HG02981 (cell line): ENCODE results near the gene MELK.

Experiments
- ATAC-seq: cut with Tn5 transposase; IDR thresholded peaks from one replicate; pipeline ENCODE4 v1.9.1; 2021; ENCODE audit warnings: mild to moderate bottlenecking, moderate library complexity; ENCODE audit not compliant: unreplicated experiment

MELK gene

GRCh38 chr9:36576866-36577265, 4.2 kb downstream of the MELK start:
- no peak for ATAC-seq

- no peak for ATAC-seq
Measured at GRCh38 chr9:36584620-36585460, 12.1 kb downstream of the MELK start.

DNA sequence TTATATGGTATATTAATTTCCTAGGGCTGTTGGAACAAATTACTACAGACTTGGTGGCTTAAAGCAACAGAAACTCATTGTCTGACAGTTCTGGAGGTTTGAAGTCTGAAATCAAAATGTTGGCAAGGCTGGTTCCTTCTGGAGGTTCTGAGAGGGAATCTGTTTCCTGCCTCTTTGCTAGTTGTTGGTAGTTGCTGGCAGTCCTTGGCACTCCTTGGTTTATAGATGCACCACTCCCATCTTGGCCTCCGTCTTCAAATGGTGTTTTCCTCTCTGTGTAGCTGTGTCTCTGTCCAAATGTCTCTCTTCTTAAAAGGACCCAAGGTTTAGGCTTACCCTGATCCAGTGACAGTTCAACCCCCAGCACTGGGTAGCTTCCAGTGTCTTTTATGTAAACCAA, 17.5 kb downstream of the MELK start:
- ATAC-seq = no peak

GRCh38 chr9:36592801-36593583, 20.3 kb downstream of the MELK start:
- ATAC-seq = no peak

- ATAC-seq = no peak
Measured at GRCh38 chr9:36594213-36594612, 21.5 kb downstream of the MELK start.

- peak; percentile 54 for ATAC-seq
Measured at GRCh38 chr9:36597412-36598178, 24.9 kb downstream of the MELK start.

DNA sequence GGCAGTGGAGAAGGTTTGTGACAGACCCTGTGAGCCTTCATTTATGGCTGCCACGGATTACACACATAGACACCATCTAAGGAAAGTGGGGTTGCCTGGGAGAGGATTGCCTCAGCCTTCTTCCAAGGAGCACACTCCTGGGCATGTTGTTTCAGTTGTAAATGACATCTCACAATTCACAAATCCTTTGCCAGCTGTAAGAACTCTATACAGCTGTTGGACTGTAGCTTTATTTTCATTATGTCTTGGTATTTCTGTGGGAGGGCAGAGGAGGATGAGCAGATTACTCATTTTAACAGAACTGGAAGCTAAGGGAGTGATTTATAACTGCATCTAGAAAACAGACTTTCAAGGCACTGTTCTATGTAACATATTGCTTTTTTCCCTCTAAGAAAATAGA, 25.6 kb downstream of the MELK start:
- no peak for ATAC-seq

- no peak for ATAC-seq
Measured at GRCh38 chr9:36603006-36603405, 30.3 kb downstream of the MELK start.

DNA sequence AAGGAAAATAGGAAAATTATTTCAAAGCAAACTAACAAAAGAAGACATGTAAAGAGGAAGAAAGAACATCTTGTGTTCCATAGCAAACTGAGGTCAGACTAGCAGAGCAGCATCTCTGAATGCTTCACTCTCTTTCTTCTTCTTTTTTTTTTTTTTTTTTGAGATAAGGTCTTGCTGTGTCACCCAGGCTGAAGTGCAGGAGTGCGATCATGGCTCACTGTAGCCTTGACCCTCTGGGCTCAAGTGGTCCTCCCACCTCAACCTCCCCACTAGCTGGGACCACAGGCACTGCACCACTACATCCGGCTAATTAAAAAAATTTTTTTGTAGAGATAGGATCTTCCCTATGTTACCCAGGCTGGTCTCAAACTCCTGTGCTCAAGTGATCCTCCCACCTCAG, 36.6 kb downstream of the MELK start:
- ATAC-seq = no peak

DNA sequence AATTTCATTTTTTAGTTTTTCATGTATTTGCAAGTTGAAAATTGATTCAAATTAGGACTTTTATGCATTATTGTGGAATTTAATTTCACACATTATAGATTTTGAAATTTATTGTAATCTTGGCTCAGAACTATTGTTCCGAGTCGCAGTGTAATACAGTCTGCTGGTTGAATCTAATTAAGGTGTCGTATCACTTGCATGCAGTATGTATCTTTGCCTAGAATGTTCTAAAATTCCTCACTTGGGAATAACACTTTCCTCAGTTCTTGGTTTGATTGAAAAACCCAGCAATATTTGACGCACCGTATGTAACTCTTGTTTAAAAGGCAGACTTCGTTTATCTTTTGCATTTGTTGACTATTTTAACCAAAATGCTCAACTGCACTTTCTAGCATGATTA, 49.4 kb downstream of the MELK start:
- ATAC-seq = no peak

DNA sequence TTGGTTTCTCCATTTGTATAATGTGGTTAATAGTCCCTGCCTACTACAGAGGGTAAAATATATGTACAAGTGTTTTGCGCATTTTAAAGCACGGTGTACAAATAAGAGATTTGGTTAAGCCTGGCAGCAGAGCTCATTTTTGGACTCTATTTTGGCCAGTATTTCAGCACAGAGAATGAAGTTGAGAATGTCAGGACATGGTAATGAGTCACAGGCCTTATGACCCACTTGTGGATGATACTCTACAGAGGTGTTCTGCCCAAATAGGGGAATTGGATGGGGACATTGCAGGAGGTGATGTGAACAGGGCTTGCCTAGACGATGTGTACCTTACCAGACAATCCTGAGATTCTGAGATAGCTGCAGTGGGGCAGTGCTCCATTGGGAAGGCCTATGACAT, 50.6 kb downstream of the MELK start:
- ATAC-seq = no peak

- ATAC-seq = no peak
Measured at GRCh38 chr9:36625006-36625615, 52.4 kb downstream of the MELK start.

DNA sequence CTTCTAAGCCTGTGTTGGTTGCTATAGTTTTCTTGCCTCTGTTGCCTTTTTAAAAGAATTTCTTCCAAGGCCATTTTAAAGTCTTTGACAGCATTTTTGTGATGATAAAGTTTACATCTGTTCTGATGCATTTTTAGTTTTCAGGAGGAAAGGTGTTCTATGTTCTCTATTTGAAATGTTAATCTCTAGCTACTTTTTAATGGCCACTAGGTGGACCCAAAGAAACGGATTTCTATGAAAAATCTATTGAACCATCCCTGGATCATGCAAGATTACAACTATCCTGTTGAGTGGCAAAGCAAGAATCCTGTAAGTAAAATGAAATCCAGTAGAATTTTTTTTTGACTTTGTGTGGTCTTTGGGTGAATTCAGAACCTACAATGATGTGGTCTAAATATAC, 60.2 kb downstream of the MELK start:
- ATAC-seq = no peak

DNA sequence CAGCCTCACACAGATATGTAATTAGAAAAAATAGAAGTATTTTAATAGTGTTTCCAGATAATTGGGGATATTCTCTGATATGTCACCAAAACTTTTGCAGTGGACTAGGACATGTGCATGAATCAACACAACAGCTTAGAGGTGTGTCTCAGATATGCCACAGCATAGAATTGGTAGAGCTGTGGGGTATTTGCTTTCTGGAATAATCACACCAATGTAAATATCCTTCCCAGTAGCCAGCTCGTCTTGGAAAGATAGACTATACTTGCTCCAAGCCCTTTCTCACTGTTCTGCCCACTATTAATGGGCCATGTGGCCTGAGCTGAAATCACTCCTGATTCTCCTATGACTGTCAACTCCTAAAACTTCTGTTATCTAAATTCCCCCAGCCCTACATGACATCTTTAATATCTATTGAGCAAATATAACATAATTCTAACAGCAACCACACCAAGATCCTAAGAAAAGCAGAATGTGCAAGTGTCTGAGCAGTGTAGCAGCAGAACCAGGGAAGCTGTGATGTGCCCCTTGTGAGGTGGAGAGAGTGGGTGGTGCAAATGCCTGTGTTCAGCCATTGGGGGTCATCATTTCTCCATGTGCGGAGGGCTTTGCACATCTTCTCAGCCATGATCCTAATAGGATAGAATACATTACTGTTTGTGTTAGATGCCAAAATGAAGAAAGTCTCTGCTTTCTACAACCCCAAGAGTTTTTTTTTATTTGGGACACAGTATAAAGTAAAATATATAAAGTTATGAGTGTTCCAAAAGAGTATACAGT, 65.0 kb downstream of the MELK start:
- no peak for ATAC-seq

DNA sequence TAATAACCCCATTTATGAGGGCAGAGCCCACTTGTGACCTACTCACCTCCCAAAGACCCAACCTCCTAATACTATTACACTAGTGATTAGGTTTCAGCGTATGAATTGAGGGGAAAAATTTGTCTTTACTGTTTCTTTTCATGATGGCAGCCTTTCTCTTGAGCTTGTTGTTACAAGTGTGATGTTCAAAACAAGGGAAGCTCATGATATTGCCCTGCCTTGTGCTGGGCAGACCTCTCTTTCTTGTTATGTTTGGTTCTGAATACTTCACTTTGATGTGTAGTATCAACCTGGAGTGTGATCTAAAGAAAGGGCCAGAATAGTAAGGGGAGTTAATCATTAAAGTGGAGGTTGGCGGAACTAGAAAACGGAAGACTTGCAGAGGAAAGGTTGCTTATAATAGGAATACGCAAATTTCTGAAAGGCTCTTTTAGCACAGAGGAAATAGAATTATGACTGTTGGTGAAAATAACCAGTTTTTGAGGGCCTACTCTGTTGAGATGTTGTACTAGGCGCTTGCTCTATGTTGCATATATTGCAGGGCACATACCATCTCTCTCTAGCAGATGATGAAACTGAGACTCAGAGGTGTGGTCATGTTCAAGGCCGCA, 68.2 kb downstream of the MELK start:
- peak; percentile 68 for ATAC-seq

- ATAC-seq = no peak
Measured at GRCh38 chr9:36642817-36643216, 70.1 kb downstream of the MELK start.

- no peak for ATAC-seq
Measured at GRCh38 chr9:36656842-36657241, 84.1 kb downstream of the MELK start.

- ATAC-seq = no peak
Measured at GRCh38 chr9:36659500-36659899, 86.8 kb downstream of the MELK start.

DNA sequence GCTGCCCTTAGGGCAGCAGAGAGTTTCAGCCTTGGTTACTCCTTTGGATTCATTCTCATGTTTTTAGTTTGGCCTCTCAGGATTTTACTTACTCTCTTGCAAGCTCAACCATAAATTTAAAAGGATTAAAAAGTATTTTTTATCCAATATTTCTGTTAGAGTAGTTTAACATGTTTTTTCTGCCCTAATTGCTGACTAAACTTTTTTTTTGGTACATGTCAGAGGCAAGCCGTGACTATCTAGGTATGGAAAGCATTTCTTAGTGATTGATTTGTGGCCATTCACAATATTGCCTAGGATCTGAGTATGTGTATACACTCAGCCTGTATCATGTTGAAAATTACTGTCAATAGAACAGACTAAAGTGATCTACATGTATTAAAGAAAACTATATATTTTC, 92.1 kb downstream of the MELK start:
- ATAC-seq = no peak

- no peak for ATAC-seq
Measured at GRCh38 chr9:36665387-36665786, 92.7 kb downstream of the MELK start.
